ENCODE measurements around the gene P2RX4. TPM values are rescaled to one million over a fixed set of nuclear protein-coding genes. Genes with fewer than 3 reads are reported as not detected.

The P2RX4 gene
- total and polyA plus RNA-seq, 2 donors (not counting 1 experiment from before 2014, with no cell fraction given): 30.4 to 31.9 TPM

DNA sequence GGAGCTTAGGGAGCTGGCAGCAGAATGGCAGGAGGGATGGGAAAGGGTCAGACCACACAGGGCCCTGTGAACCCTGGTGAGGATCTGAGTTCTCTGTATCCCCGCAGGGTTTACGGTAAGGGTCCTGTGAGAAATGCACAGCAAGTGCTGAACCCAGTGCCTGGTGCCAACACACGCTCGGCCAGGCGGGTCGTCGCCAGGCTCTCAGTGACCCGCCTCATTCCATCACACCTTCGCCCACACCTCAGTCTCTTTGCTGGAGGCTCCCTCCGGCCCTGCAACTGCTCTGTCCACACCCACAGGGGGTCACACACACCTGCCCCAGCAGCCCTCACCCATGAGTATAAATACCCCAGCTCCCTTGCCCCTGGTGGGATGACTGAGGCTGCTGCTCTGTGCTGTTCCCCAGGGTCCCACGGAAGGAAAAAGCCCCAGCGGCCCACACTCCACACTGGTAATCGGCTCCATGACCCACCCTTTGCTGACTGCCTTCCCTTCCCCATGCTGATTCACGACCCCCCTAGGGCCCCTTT, 63.5 kb downstream of the P2RX4 start:
- TF ChIP-seq, protein P1, sequence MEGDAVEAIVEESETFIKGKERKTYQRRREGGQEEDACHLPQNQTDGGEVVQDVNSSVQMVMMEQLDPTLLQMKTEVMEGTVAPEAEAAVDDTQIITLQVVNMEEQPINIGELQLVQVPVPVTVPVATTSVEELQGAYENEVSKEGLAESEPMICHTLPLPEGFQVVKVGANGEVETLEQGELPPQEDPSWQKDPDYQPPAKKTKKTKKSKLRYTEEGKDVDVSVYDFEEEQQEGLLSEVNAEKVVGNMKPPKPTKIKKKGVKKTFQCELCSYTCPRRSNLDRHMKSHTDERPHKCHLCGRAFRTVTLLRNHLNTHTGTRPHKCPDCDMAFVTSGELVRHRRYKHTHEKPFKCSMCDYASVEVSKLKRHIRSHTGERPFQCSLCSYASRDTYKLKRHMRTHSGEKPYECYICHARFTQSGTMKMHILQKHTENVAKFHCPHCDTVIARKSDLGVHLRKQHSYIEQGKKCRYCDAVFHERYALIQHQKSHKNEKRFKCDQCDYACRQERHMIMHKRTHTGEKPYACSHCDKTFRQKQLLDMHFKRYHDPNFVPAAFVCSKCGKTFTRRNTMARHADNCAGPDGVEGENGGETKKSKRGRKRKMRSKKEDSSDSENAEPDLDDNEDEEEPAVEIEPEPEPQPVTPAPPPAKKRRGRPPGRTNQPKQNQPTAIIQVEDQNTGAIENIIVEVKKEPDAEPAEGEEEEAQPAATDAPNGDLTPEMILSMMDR (IDR thresholded peaks at IDR 0.05): no peak
- no peak for TF ChIP-seq EZH2 (IDR thresholded peaks at IDR 0.05; ENCODE audit: borderline replicate concordance, insufficient read depth, low read depth, low read length, poor library complexity, severe bottlenecking)
- H3K79me2 ChIP-seq (ENCODE audit: control insufficient read depth, insufficient read depth, low read length): peaks cover 12% of the 10 kb centered on the region
- no peak overlapping the region for H2AFZ ChIP-seq (ENCODE audit: insufficient read depth, low read depth, low read length, poor library complexity, severe bottlenecking)
- H3K4me2 ChIP-seq (replicated peaks; ENCODE audit: low read depth, low read length, poor library complexity, severe bottlenecking): no peak overlapping the region
- CTCF ChIA-PET: interaction anchor here (1.0 kb wide), 1 partner anchor 15 kb away, joined by 3 read pairs; no protein-coding TSS in a partner anchor
- H3K36me3 ChIP-seq (replicated peaks in 1 of 2; ENCODE audit: control extremely low read depth in 1 of 2, control insufficient read depth in 1 of 2, extremely low read depth in 1 of 2, insufficient read depth in 2 of 2, low read length in 1 of 2): peaks cover 8 to 19% of the 10 kb centered on the region in 2 experiments
- H3K27me3 Mint-ChIP-seq: no peaks in the 10 kb centered on the region
- no peak overlapping the region for H3K4me3 Mint-ChIP-seq
- H4K20me1 ChIP-seq (ENCODE audit: control insufficient read depth, insufficient read depth, low read length, poor library complexity, severe bottlenecking): no peaks in the 10 kb centered on the region
- no peak overlapping the region for H3K27ac ChIP-seq (ENCODE audit: low read length in 2 of 2)
- H3K4me3 ChIP-seq (ENCODE audit: control extremely low read depth in 1 of 5, extremely low read depth in 1 of 5, insufficient read depth in 1 of 5, low read depth in 2 of 5, low read length in 4 of 5): no peak overlapping the region
- WGBS (ENCODE audit: insufficient coverage): 93% methylated on average over 14 of the region's 14 CpGs
- no peaks in the 10 kb centered on the region for H3K4me1 ChIP-seq (ENCODE audit: control insufficient read depth in 2 of 2, insufficient read depth in 2 of 2, low read length in 2 of 2)
- POLR2A ChIA-PET: no interaction called here
- H3K9me3 Mint-ChIP-seq (ENCODE audit: insufficient read depth): no peaks in the 10 kb centered on the region
- intact Hi-C loops (cut with micrococcal nuclease): no loop called here
- H3K9ac ChIP-seq (ENCODE audit: low read length): no peak overlapping the region
- H3K27ac Mint-ChIP-seq: no peak overlapping the region
- no peaks in the 10 kb centered on the region for H3K27me3 ChIP-seq (replicated peaks in 1 of 4; ENCODE audit: control extremely low read depth in 1 of 4, control insufficient read depth in 3 of 4, insufficient read depth in 4 of 4, low read length in 3 of 4)
- peaks cover 8% of the 10 kb centered on the region for H3K4me1 Mint-ChIP-seq
- ATAC-seq (ENCODE audit: low read depth): no peak
- DNase-seq: no peak
- H3K9me3 ChIP-seq (ENCODE audit: control extremely low read depth in 1 of 3, control insufficient read depth in 2 of 3, insufficient read depth in 1 of 3, low read length in 2 of 3): peaks cover 0 to 2% (median 0%) of the 10 kb centered on the region in 3 donors

DNA sequence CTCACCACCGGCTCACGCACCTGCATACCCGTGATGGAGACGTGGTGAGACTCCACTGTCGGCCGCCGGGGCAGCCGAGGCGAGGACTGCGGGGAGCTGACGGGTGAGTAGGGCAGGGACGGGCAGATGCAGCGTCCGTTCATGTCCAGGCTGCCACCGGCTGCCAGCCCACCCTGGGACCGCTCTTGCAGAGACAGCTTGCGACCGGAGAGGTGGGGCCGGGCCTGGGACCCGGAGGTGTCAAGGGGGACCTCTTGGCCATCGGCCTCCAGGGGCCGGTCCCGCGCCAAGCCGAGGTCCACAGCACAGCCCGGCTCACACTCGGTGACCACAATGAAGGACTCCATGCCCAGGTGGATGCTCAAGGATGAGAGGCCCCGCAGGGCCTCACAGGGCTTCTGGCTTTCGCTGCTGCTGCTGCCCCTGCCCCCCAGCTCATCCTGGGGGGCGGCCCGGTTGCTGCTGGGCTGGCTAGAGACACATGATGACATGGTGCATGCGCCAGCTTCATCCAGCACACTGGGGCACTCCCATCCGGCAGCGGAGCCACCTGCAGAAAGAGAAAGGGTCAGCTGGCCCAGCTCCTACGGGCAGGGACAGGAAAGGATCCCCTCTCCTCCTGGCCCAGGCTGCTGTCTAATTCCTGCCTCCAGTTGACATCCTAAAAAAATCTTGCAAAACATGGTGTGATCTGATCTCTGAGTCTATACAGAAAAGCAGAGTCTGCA, 64.3 kb downstream of the P2RX4 start:
- POLR2A ChIA-PET: interaction anchor here (0.9 kb wide), 1 partner anchor 20 kb away, joined by 7 read pairs; no protein-coding TSS in a partner anchor
- CTCF ChIA-PET: interaction anchor here (1.0 kb wide), 1 partner anchor 14 kb away, joined by 3 read pairs; no protein-coding TSS in a partner anchor
- Histone ChIP-seq H3K36me3 (replicated peaks in 1 of 2; ENCODE audit: control extremely low read depth in 1 of 2, control insufficient read depth in 1 of 2, extremely low read depth in 1 of 2, insufficient read depth in 2 of 2, low read length in 1 of 2) (peaks cover 5 to 12% of the 10 kb centered on the region in 2 experiments), H3K9ac (ENCODE audit: low read length) (no peak overlapping the region), H2AFZ (ENCODE audit: insufficient read depth, low read depth, low read length, poor library complexity, severe bottlenecking) (no peak overlapping the region), H3K27ac (ENCODE audit: low read length in 2 of 2) (no peak overlapping the region), H4K20me1 (ENCODE audit: control insufficient read depth, insufficient read depth, low read length, poor library complexity, severe bottlenecking) (no peaks in the 10 kb centered on the region), H3K79me2 (ENCODE audit: control insufficient read depth, insufficient read depth, low read length) (peaks cover 12% of the 10 kb centered on the region), H3K4me3 (ENCODE audit: control extremely low read depth in 1 of 5, extremely low read depth in 1 of 5, insufficient read depth in 1 of 5, low read depth in 2 of 5, low read length in 4 of 5) (no peak overlapping the region), H3K27me3 (replicated peaks in 1 of 4; ENCODE audit: control extremely low read depth in 1 of 4, control insufficient read depth in 3 of 4, insufficient read depth in 4 of 4, low read length in 3 of 4) (no peaks in the 10 kb centered on the region), H3K4me2 (replicated peaks; ENCODE audit: low read depth, low read length, poor library complexity, severe bottlenecking) (no peak overlapping the region), H3K4me1 (ENCODE audit: control insufficient read depth in 2 of 2, insufficient read depth in 2 of 2, low read length in 2 of 2) (no peaks in the 10 kb centered on the region), H3K9me3 (ENCODE audit: control extremely low read depth in 1 of 3, control insufficient read depth in 2 of 3, insufficient read depth in 1 of 3, low read length in 2 of 3) (no peaks in the 10 kb centered on the region)
- TF ChIP-seq EZH2 (IDR thresholded peaks at IDR 0.05; ENCODE audit: borderline replicate concordance, insufficient read depth, low read depth, low read length, poor library complexity, severe bottlenecking): no peak
- TF ChIP-seq, protein P1 (IDR thresholded peaks at IDR 0.05): no peak
- Mint-ChIP-seq H3K27me3 (no peaks in the 10 kb centered on the region), H3K4me3 (no peak overlapping the region), H3K27ac (no peak overlapping the region), H3K9me3 (ENCODE audit: insufficient read depth) (no peaks in the 10 kb centered on the region), H3K4me1 (peaks cover 8% of the 10 kb centered on the region)
- DNase-seq (no peak), ATAC-seq (ENCODE audit: low read depth) (no peak)
- intact Hi-C loops (cut with micrococcal nuclease): no loop called here
- 97% methylated on average over 35 of the region's 35 CpGs for whole genome bisulfite sequencing (ENCODE audit: insufficient coverage)

Data from B cell (primary cell).